GM21381 (cell line): ENCODE results near the gene SH3GLB1.

Experiments
- ATAC-seq: cut with Tn5 transposase; IDR thresholded peaks from one replicate; pipeline ENCODE4 v1.9.1; 2021; ENCODE audit warnings: mild to moderate bottlenecking, moderate library complexity; ENCODE audit not compliant: unreplicated experiment

SH3GLB1 gene

GRCh38 chr1:86773341-86774288 lies 69.2 kb downstream of the SH3GLB1 start:
- ATAC-seq: peak; percentile 16

GRCh38 chr1:86774305-86775295 lies 70.2 kb downstream of the SH3GLB1 start:
- ATAC-seq: peak; percentile 86

GRCh38 chr1:86775395-86775794 lies 71.0 kb downstream of the SH3GLB1 start:
- ATAC-seq: no peak

- no peak for ATAC-seq
Observed at GRCh38 chr1:86776108-86776507, 71.7 kb downstream of the SH3GLB1 start.

- no peak for ATAC-seq
Observed at GRCh38 chr1:86778569-86779239, 74.3 kb downstream of the SH3GLB1 start.

GRCh38 chr1:86779308-86780191 lies 75.2 kb downstream of the SH3GLB1 start:
- no peak for ATAC-seq

GRCh38 chr1:86782482-86782881 lies 78.1 kb downstream of the SH3GLB1 start:
- ATAC-seq: no peak

- no peak for ATAC-seq
Observed at GRCh38 chr1:86787621-86788020, 83.2 kb downstream of the SH3GLB1 start.

- no peak for ATAC-seq
Observed at GRCh38 chr1:86788300-86789206, 84.2 kb downstream of the SH3GLB1 start.

- no peak for ATAC-seq
Observed at GRCh38 chr1:86795316-86795715, 90.9 kb downstream of the SH3GLB1 start.
